SK-N-SH (cell line): ENCODE measurements around the gene ZFX.

Experiments used
- CHD2 ChIP-seq: fragments of 150-350 bp; IDR thresholded peaks from 2 replicates; pipeline ENCODE4 v1.6.1; 2018; ENCODE audit warnings: low read length; ENCODE audit not compliant: partially characterized antibody
- EZH2phosphoT487 ChIP-seq: fragments of 200-600 bp; sonication (generic); IDR thresholded peaks from 2 replicates; pipeline ENCODE4 v1.6.1; 2017; ENCODE audit warnings: low read depth, mixed run types, mild to moderate bottlenecking, antibody characterized with exemption, moderate library complexity, borderline replicate concordance
- FOSL2 ChIP-seq: IDR thresholded peaks from 2 replicates; pipeline ENCODE4 v1.4.0; 2012; ENCODE audit warnings: low read depth, mild to moderate bottlenecking, moderate library complexity, borderline replicate concordance
- FOXJ3 ChIP-seq: sonication (generic); formaldehyde crosslinking; IDR thresholded peaks from 2 replicates; pipeline ENCODE4 v1.5.1; 2020; ENCODE audit warnings: mild to moderate bottlenecking, missing genetic modification reagents
- JUND ChIP-seq: IDR thresholded peaks from 2 replicates; pipeline ENCODE4 v1.4.0; 2012
- NFIC ChIP-seq: IDR thresholded peaks from 2 replicates; pipeline ENCODE4 v1.4.0; 2012; ENCODE audit warnings: borderline replicate concordance
- POLR2AphosphoS5 ChIP-seq: IDR thresholded peaks from 2 replicates; pipeline ENCODE4 v1.6.1; 2012; ENCODE audit warnings: low read depth, low read length
- RAD21 ChIP-seq: IDR thresholded peaks from 2 replicates; pipeline ENCODE4 v1.6.1; 2012; ENCODE audit warnings: mild to moderate bottlenecking, low read length
- RFX5 ChIP-seq: IDR thresholded peaks from 2 replicates; pipeline ENCODE4 v1.6.1; 2012; ENCODE audit warnings: mild to moderate bottlenecking, improper control_type of control experiment, low read length
- SIN3A ChIP-seq: IDR thresholded peaks from 2 replicates; pipeline ENCODE4 v1.6.1; 2012; ENCODE audit warnings: low read depth, mild to moderate bottlenecking, low read length, moderate library complexity, borderline replicate concordance
- YY1 ChIP-seq: IDR thresholded peaks from 2 replicates; pipeline ENCODE4 v1.4.0; 2012; ENCODE audit warnings: low read depth, mild to moderate bottlenecking
- TF ChIP-seq, protein P1 (sequence below): fragments of 200-600 bp; sonication (generic); IDR thresholded peaks from 2 replicates; pipeline ENCODE4 v1.6.1; 2017; ENCODE audit warnings: antibody characterized with exemption, mild to moderate bottlenecking, moderate library complexity
- TF ChIP-seq, protein P2 (sequence below): IDR thresholded peaks from 2 replicates; pipeline ENCODE4 v1.4.0; 2012; ENCODE audit warnings: low read depth, borderline replicate concordance
- TF ChIP-seq, protein P3 (sequence below): IDR thresholded peaks from 2 replicates; pipeline ENCODE4 v1.6.1; 2012; ENCODE audit warnings: mild to moderate bottlenecking, low read depth, low read length, moderate library complexity

DNA sequence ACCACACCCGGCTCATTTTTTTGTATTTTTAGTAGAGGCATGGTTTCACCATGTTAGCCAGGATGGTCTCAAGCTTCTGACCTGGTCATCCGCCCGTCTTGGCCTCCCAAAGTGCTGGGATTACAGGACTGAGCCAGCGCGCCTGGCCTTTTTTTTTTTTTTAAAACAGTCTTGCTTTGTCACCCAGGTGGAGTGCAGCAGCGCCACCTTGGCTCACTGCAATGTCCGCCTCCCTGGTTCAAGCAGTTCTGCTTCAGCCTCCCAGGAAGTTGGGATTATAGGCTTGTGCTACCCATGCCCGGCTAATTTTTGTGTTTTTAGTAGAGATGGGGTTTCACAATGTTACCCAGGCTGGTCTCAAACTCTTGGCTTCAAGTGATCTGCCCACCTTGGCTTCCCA is 28.9 kb downstream of the ZFX start:
- no peak for TF ChIP-seq RAD21
- TF ChIP-seq, protein P1, sequence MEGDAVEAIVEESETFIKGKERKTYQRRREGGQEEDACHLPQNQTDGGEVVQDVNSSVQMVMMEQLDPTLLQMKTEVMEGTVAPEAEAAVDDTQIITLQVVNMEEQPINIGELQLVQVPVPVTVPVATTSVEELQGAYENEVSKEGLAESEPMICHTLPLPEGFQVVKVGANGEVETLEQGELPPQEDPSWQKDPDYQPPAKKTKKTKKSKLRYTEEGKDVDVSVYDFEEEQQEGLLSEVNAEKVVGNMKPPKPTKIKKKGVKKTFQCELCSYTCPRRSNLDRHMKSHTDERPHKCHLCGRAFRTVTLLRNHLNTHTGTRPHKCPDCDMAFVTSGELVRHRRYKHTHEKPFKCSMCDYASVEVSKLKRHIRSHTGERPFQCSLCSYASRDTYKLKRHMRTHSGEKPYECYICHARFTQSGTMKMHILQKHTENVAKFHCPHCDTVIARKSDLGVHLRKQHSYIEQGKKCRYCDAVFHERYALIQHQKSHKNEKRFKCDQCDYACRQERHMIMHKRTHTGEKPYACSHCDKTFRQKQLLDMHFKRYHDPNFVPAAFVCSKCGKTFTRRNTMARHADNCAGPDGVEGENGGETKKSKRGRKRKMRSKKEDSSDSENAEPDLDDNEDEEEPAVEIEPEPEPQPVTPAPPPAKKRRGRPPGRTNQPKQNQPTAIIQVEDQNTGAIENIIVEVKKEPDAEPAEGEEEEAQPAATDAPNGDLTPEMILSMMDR, result no peak
- no peak for TF ChIP-seq SIN3A
- TF ChIP-seq JUND, result no peak
- no peak for TF ChIP-seq NFIC
- no peak for TF ChIP-seq EZH2phosphoT487
- TF ChIP-seq, protein P2, sequence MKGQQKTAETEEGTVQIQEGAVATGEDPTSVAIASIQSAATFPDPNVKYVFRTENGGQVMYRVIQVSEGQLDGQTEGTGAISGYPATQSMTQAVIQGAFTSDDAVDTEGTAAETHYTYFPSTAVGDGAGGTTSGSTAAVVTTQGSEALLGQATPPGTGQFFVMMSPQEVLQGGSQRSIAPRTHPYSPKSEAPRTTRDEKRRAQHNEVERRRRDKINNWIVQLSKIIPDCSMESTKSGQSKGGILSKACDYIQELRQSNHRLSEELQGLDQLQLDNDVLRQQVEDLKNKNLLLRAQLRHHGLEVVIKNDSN, result no peak
- no peak for TF ChIP-seq RFX5
- TF ChIP-seq, protein P3, sequence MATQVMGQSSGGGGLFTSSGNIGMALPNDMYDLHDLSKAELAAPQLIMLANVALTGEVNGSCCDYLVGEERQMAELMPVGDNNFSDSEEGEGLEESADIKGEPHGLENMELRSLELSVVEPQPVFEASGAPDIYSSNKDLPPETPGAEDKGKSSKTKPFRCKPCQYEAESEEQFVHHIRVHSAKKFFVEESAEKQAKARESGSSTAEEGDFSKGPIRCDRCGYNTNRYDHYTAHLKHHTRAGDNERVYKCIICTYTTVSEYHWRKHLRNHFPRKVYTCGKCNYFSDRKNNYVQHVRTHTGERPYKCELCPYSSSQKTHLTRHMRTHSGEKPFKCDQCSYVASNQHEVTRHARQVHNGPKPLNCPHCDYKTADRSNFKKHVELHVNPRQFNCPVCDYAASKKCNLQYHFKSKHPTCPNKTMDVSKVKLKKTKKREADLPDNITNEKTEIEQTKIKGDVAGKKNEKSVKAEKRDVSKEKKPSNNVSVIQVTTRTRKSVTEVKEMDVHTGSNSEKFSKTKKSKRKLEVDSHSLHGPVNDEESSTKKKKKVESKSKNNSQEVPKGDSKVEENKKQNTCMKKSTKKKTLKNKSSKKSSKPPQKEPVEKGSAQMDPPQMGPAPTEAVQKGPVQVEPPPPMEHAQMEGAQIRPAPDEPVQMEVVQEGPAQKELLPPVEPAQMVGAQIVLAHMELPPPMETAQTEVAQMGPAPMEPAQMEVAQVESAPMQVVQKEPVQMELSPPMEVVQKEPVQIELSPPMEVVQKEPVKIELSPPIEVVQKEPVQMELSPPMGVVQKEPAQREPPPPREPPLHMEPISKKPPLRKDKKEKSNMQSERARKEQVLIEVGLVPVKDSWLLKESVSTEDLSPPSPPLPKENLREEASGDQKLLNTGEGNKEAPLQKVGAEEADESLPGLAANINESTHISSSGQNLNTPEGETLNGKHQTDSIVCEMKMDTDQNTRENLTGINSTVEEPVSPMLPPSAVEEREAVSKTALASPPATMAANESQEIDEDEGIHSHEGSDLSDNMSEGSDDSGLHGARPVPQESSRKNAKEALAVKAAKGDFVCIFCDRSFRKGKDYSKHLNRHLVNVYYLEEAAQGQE, result no peak
- TF ChIP-seq FOSL2, result no peak
- TF ChIP-seq YY1, result no peak
- TF ChIP-seq CHD2, result no peak
- TF ChIP-seq FOXJ3 (CRISPR knock-in tag), result no peak
- TF ChIP-seq POLR2AphosphoS5, result no peak
